Body of pancreas (tissue), 4 donors: ENCODE measurements around the gene LAX1. TPM values are rescaled to one million over a fixed set of nuclear protein-coding genes. Genes with fewer than 3 reads are reported as not detected.

Experiments used
- ATAC-seq: fragments of 150-250 bp; one replicate; pipeline ENCODE4 v1.9.1; 2016
- DNase-seq, 4 donors: peaks; one replicate each; pipeline ENCODE4 v3.0.0-alpha.2; 2019
- H3K27ac ChIP-seq, 4 donors: fragments of 200-600 bp; sonication (generic); 1 replicate in 3 of 4; 2 replicates in 1 of 4; pipeline versions ENCODE4 v1.5.1 to v1.6.1; 2016 to 2019; ENCODE audit warnings: mild to moderate bottlenecking in 1 of 4, mixed read lengths in 1 of 4, moderate library complexity in 1 of 4
- H3K27me3 ChIP-seq, 2 donors: fragments of 200-600 bp; sonication (generic); one replicate each; pipeline ENCODE4 v1.6.0; 2016; ENCODE audit warnings: mild to moderate bottlenecking in 1 of 2
- H3K36me3 ChIP-seq, 2 donors: fragments of 200-600 bp; sonication (generic); replicated peaks in 1 of 2; 2 replicates each; pipeline ENCODE4 v1.5.1; 2016; ENCODE audit warnings: low read depth in 2 of 2; ENCODE audit not compliant: insufficient read depth in 1 of 2
- H3K4me1 ChIP-seq: fragments of 200-600 bp; sonication (generic); one replicate; pipeline ENCODE4 v1.6.0; 2016
- H3K4me3 ChIP-seq, 2 donors: fragments of 200-600 bp; sonication (generic); 1 replicate in 1 of 2; 2 replicates in 1 of 2; pipeline ENCODE4 v1.5.1; 2016 to 2019
- H3K9me3 ChIP-seq, 3 donors: fragments of 200-600 bp; sonication (generic); 1 replicate in 2 of 3; 2 replicates in 1 of 3; pipeline ENCODE4 v1.5.1; 2016
- CTCF ChIP-seq, 7 experiments: fragments of 450-650 bp in 4 of 7; fragments of 200-600 bp in 3 of 7; sonication (generic) in 3 of 7; IDR thresholded peaks; one replicate each; pipeline ENCODE4 v1.5.1; 2016 to 2019; ENCODE audit warnings: antibody characterized with exemption in 7 of 7
- POLR2A ChIP-seq, 3 donors: fragments of 450-650 bp; IDR thresholded peaks; one replicate each; pipeline ENCODE4 v1.6.1; 2016; ENCODE audit warnings: antibody characterized with exemption in 3 of 3, mild to moderate bottlenecking in 2 of 3
- WGBS, 2 donors: methylation state at CpG; one replicate each; pipeline ENCODE4 v1.1.5; 2017; 5-methylcytosine and 5-hydroxymethylcytosine counted together
- intact Hi-C: fragments of 100-400 bp; cut with DNase I; formaldehyde crosslinking; loops from one replicate; pipeline ENCODE4 v1.15.1; 2023
- total RNA-seq, 2 donors: library from RNA; depleted of rRNA; stranded (reverse); fragments of >200 nt; gene quantifications; one replicate each; pipeline ENCODE4 v1.1.0, GENCODE V29; 2016

LAX1 gene
- total RNA-seq, 2 donors from 2014 or later: under 0.01 TPM; not detected in 1

- 28 to 66% methylated on average over 2 to 3 of the region's 3 CpGs for WGBS, 2 donors
- Histone ChIP-seq H3K36me3 (no peaks in the 10 kb centered on the region), H3K27ac (no peak overlapping the region), H3K4me1 (peaks cover 7% of the 10 kb centered on the region), H3K27me3 (no peaks in the 10 kb centered on the region), H3K4me3 (no peak overlapping the region), H3K9me3 (no peaks in the 10 kb centered on the region)
- TF ChIP-seq POLR2A (IDR thresholded peaks at IDR 0.05) (no peak), CTCF (IDR thresholded peaks at IDR 0.05) (no peak)
- DNase-seq (no peak), ATAC-seq (no peak)
- intact Hi-C loops: no loop called here
Observed at GRCh38 chr1:203764105-203765028, 616 bp upstream of the LAX1 start.

GRCh38 chr1:203768256-203768655 lies 3.3 kb downstream of the LAX1 start:
- TF ChIP-seq POLR2A (IDR thresholded peaks at IDR 0.05): no peak
- TF ChIP-seq CTCF (IDR thresholded peaks at IDR 0.05): no peak
- no peaks in the 10 kb centered on the region for H3K36me3 ChIP-seq
- no peaks in the 10 kb centered on the region for H3K27me3 ChIP-seq
- no peaks in the 10 kb centered on the region for H3K9me3 ChIP-seq
- no peak for DNase-seq
- peaks cover 12% of the 10 kb centered on the region for H3K4me1 ChIP-seq
- no peak overlapping the region for H3K4me3 ChIP-seq
- H3K27ac ChIP-seq: no peak overlapping the region
- no peak for ATAC-seq
- 80 to 87% methylated on average over 6 of the region's 6 CpGs for WGBS, 2 donors
- intact Hi-C loops: no loop called here

DNA sequence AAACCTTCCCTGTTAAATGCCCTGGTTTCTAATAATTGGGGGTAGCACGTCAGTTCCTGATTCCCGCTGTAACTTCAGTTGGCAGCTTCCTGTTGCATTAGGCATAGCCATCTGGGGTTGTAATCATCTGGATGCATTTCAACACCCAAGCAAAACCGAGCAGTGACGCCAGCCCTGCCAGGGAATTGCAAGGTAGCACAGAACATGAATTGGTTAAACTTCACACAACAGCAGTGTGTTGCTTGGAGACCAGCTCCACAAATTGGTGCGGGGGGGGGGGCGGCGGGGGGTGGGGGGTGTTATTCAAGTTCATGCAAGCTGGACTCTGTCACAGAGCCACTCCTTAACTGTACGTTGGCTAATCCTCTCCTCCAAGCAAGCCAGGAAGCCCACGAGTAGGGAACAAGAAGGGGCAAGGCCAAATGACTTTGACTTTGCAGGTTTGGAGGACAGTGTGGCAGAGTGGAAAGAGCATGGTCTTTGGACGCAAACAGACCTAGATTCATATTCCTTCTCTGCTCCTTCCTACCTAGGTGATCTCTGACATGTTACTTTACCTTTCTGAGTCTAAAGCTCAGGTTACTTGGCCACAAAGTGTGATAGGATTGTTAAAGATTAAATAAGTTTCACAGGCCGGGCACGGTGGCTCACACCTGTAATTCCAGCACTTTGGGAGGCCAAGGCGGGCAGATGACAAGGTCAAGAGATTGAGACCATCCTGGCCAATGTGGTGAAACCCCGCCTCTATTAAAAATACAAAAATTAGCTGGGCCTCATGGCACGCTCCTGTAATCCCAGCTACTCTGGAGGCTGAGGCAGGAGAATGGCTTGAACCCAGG lies 4.7 kb downstream of the LAX1 start:
- Histone ChIP-seq H3K4me1 (peaks cover 12% of the 10 kb centered on the region), H3K9me3 (no peaks in the 10 kb centered on the region), H3K27ac (peak overlapping the region; percentile 42 to 88 (median 74)), H3K27me3 (no peaks in the 10 kb centered on the region), H3K36me3 (no peaks in the 10 kb centered on the region), H3K4me3 (no peak overlapping the region)
- DNase-seq (peak; percentile 85 to 96 (median 89)), ATAC-seq (peak; percentile 98)
- intact Hi-C loops: no loop called here
- no peak for TF ChIP-seq CTCF (IDR thresholded peaks at IDR 0.05)
- TF ChIP-seq POLR2A (IDR thresholded peaks at IDR 0.05): peak in 2 of 3 donors; percentile 41 to 64
- WGBS, 2 donors: 19 to 35% methylated on average over 12 to 15 of the region's 15 CpGs

DNA sequence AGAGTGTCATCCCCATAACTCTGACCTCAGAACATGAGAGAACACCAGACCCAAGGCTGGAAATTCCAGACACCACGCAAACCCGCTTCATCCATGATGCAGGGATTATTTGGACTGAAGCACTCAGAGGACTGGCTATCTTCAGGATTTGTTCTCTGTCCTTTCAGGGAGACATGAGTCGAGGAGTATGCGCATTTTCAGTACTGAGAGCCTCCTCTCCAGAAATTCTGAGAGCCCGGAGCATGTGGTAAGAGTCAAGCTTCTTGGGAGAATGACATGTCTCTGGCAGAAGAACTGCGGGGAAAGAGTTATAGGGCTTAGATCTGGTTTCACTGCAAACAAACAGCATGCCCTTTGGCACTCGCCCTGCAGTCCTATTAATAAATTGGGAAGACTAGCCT lies 6.9 kb downstream of the LAX1 start:
- no peaks in the 10 kb centered on the region for H3K36me3 ChIP-seq
- ATAC-seq: no peak
- no peak overlapping the region for H3K4me3 ChIP-seq
- WGBS, 2 donors: 67 to 80% methylated on average over 5 to 7 of the region's 7 CpGs
- no peak for TF ChIP-seq CTCF (IDR thresholded peaks at IDR 0.05)
- no peak for TF ChIP-seq POLR2A (IDR thresholded peaks at IDR 0.05)
- DNase-seq: no peak
- H3K27me3 ChIP-seq: no peaks in the 10 kb centered on the region
- H3K9me3 ChIP-seq: no peaks in the 10 kb centered on the region
- intact Hi-C loops: no loop called here
- peaks cover 12% of the 10 kb centered on the region for H3K4me1 ChIP-seq
- H3K27ac ChIP-seq: no peak overlapping the region
